ENCODE results near the gene ACADSB.

ACADSB gene

GRCh38 chr10:123073187-123073586, 64.4 kb downstream of the ACADSB start:
- no peak overlapping the region for H3K4me3 ChIP-seq (ENCODE audit: low read depth in 1 of 2, low read length in 1 of 2)
- peaks cover 17% of the 10 kb centered on the region for H3K27me3 ChIP-seq
- H3K36me3 ChIP-seq: no peaks in the 10 kb centered on the region
- H3K27ac ChIP-seq: no peak overlapping the region
- TF ChIP-seq CTCF (IDR thresholded peaks at IDR 0.05): no peak
- no peaks in the 10 kb centered on the region for H3K4me1 ChIP-seq (ENCODE audit: control insufficient read depth in 1 of 2, insufficient read depth in 1 of 2, low read depth in 1 of 2, low read length in 1 of 2)
- no peaks in the 10 kb centered on the region for H3K9me3 ChIP-seq

- H3K9me3 ChIP-seq: no peaks in the 10 kb centered on the region
- no peak overlapping the region for H3K27ac ChIP-seq
- peaks cover 17% of the 10 kb centered on the region for H3K27me3 ChIP-seq
- H3K4me1 ChIP-seq (ENCODE audit: control insufficient read depth in 1 of 2, insufficient read depth in 1 of 2, low read depth in 1 of 2, low read length in 1 of 2): no peaks in the 10 kb centered on the region
- no peak overlapping the region for H3K4me3 ChIP-seq (ENCODE audit: low read depth in 1 of 2, low read length in 1 of 2)
- no peak for TF ChIP-seq CTCF (IDR thresholded peaks at IDR 0.05)
- H3K36me3 ChIP-seq: no peaks in the 10 kb centered on the region
Measured at GRCh38 chr10:123074215-123074614, 65.4 kb downstream of the ACADSB start.

- Histone ChIP-seq H3K4me1 (ENCODE audit: control insufficient read depth in 1 of 2, insufficient read depth in 1 of 2, low read depth in 1 of 2, low read length in 1 of 2) (no peaks in the 10 kb centered on the region), H3K9me3 (no peaks in the 10 kb centered on the region), H3K4me3 (ENCODE audit: low read depth in 1 of 2, low read length in 1 of 2) (no peak overlapping the region), H3K27ac (no peak overlapping the region), H3K36me3 (no peaks in the 10 kb centered on the region), H3K27me3 (no peaks in the 10 kb centered on the region)
- TF ChIP-seq CTCF (IDR thresholded peaks at IDR 0.05): no peak
Measured at GRCh38 chr10:123081896-123082295, 73.1 kb downstream of the ACADSB start.

- H3K4me1 ChIP-seq (ENCODE audit: control insufficient read depth in 1 of 2, insufficient read depth in 1 of 2, low read depth in 1 of 2, low read length in 1 of 2): no peaks in the 10 kb centered on the region
- H3K27ac ChIP-seq: no peak overlapping the region
- no peak overlapping the region for H3K4me3 ChIP-seq (ENCODE audit: low read depth in 1 of 2, low read length in 1 of 2)
- no peaks in the 10 kb centered on the region for H3K36me3 ChIP-seq
- H3K27me3 ChIP-seq: no peaks in the 10 kb centered on the region
- no peak for TF ChIP-seq CTCF (IDR thresholded peaks at IDR 0.05)
- H3K9me3 ChIP-seq: no peaks in the 10 kb centered on the region
Measured at GRCh38 chr10:123083811-123084210, 75.0 kb downstream of the ACADSB start.

GRCh38 chr10:123086281-123086680, 77.5 kb downstream of the ACADSB start:
- H3K9me3 ChIP-seq: no peaks in the 10 kb centered on the region
- no peaks in the 10 kb centered on the region for H3K36me3 ChIP-seq
- H3K4me1 ChIP-seq (ENCODE audit: control insufficient read depth in 1 of 2, insufficient read depth in 1 of 2, low read depth in 1 of 2, low read length in 1 of 2): no peaks in the 10 kb centered on the region
- H3K27me3 ChIP-seq: peaks cover 9% of the 10 kb centered on the region
- no peak for TF ChIP-seq CTCF (IDR thresholded peaks at IDR 0.05)
- H3K4me3 ChIP-seq (ENCODE audit: low read depth in 1 of 2, low read length in 1 of 2): no peak overlapping the region
- H3K27ac ChIP-seq: no peak overlapping the region

GRCh38 chr10:123087348-123087747, 78.5 kb downstream of the ACADSB start:
- H3K36me3 ChIP-seq: no peaks in the 10 kb centered on the region
- no peaks in the 10 kb centered on the region for H3K9me3 ChIP-seq
- H3K27ac ChIP-seq: no peak overlapping the region
- TF ChIP-seq CTCF (IDR thresholded peaks at IDR 0.05): no peak
- no peaks in the 10 kb centered on the region for H3K4me1 ChIP-seq (ENCODE audit: control insufficient read depth in 1 of 2, insufficient read depth in 1 of 2, low read depth in 1 of 2, low read length in 1 of 2)
- no peak overlapping the region for H3K4me3 ChIP-seq (ENCODE audit: low read depth in 1 of 2, low read length in 1 of 2)
- H3K27me3 ChIP-seq: peaks cover 13% of the 10 kb centered on the region

All from neutrophil (primary cell).